GM12878 (cell line): ENCODE results near the gene DPAGT1. TPM values are rescaled to one million over a fixed set of nuclear protein-coding genes. Genes with fewer than 3 reads are reported as not detected.

Experiments used
- ATAC-seq: fragments of 200-7000 bp; cut with Tn5 transposase; 3 replicates; pipeline ENCODE4 v1.9.1; 2020; ENCODE audit warnings: mild to moderate bottlenecking, moderate library complexity
- BruUV-seq: library from RNA; stranded (reverse); fragments of 400-500 nt; replicated peaks from 2 replicates; lab custom pipeline; 2021; lab: Mats Ljungman, UMichigan
- CTCF ChIA-PET: fragments of 300-600 bp; sonication (Branson Sonifier 250); formaldehyde crosslinking; extraction: SDS; loops from one replicate; lab custom pipeline; 2021; ENCODE audit warnings: inconsistent platforms; lab: Yijun Ruan, JAX
- POLR2A ChIA-PET: fragments of 350-600 bp; formaldehyde crosslinking; extraction: SDS; loops from one replicate; lab custom pipeline; 2021; ENCODE audit warnings: inconsistent platforms; lab: Charles Lee
- RAD21 ChIA-PET: fragments of 300-600 bp; sonication (Branson Sonifier 250); formaldehyde crosslinking; loops from one replicate; lab custom pipeline; 2023; ENCODE audit warnings: antibody characterized with exemption; ENCODE audit not compliant: unreplicated experiment; lab: Charles Lee
- SMC1A ChIA-PET: fragments of 300-600 bp; sonication (Branson Sonifier 250); formaldehyde crosslinking; loops from one replicate; lab custom pipeline; 2023; ENCODE audit not compliant: unreplicated experiment, uncharacterized antibody; lab: Charles Lee
- DNase-seq: peaks from one replicate; pipeline ENCODE4 v3.0.0-alpha.2; 2011; ENCODE audit warnings: low read depth, low spot score
- FAIRE-seq: peaks from 3 replicates; lab custom pipeline; 2011; peaks lifted over from hg19 to GRCh38; lab: Jason Lieb, UNC
- H2AFZ ChIP-seq: 2 replicates; pipeline ENCODE4 v1.6.0; 2011; ENCODE audit warnings: low read depth, low read length, control low read depth; ENCODE audit not compliant: control insufficient read depth
- H3K27ac ChIP-seq: 2 replicates; pipeline ENCODE4 v1.5.1; 2011; ENCODE audit warnings: control low read depth; ENCODE audit not compliant: control insufficient read depth, insufficient read depth
- H3K27me3 ChIP-seq, 2 experiments: replicated peaks in 1 of 2; 2 replicates each; pipeline versions ENCODE4 v1.6.0 to v1.6.1; 2011; ENCODE audit warnings: low read length in 1 of 2; ENCODE audit not compliant: control insufficient read depth in 2 of 2, insufficient read depth in 2 of 2
- H3K36me3 ChIP-seq, 2 experiments: 2 replicates each; pipeline ENCODE4 v1.5.1; 2011; ENCODE audit warnings: low read length in 1 of 2; ENCODE audit not compliant: control insufficient read depth in 2 of 2, insufficient read depth in 2 of 2
- H3K4me1 ChIP-seq: 2 replicates; pipeline ENCODE4 v1.6.1; 2011; ENCODE audit warnings: mild to moderate bottlenecking, low read length, moderate library complexity, mixed read lengths; ENCODE audit not compliant: control insufficient read depth, insufficient read depth
- H3K4me2 ChIP-seq: 2 replicates; pipeline ENCODE4 v1.6.0; 2011; ENCODE audit warnings: control low read depth; ENCODE audit not compliant: control insufficient read depth, insufficient read depth
- H3K4me3 ChIP-seq: fragments of 200-600 bp; sonication (generic); 2 replicates; pipeline ENCODE4 v1.5.1; 2016
- H3K79me2 ChIP-seq: 2 replicates; pipeline ENCODE4 v1.6.0; 2011; ENCODE audit warnings: low read length; ENCODE audit not compliant: control insufficient read depth, insufficient read depth
- H3K9ac ChIP-seq: 2 replicates; pipeline ENCODE4 v1.8.0; 2011; ENCODE audit warnings: low read length, control low read depth, mixed read lengths; ENCODE audit not compliant: control insufficient read depth, insufficient read depth
- H3K9me3 ChIP-seq: replicated peaks from 3 replicates; pipeline ENCODE4 v1.5.1; 2011; ENCODE audit warnings: mild to moderate bottlenecking, low read length; ENCODE audit not compliant: control insufficient read depth, insufficient read depth
- H4K20me1 ChIP-seq: 2 replicates; pipeline ENCODE4 v1.6.0; 2011; ENCODE audit not compliant: control insufficient read depth, insufficient read depth
- ASH2L ChIP-seq: fragments of 300-600, 200-600 bp; sonication (generic); IDR thresholded peaks from 2 replicates; pipeline ENCODE4 v1.6.1; 2017; ENCODE audit warnings: low read depth, mild to moderate bottlenecking, borderline replicate concordance
- EGR1 ChIP-seq, 2 experiments: IDR thresholded peaks; 1 replicate in 1 of 2; 2 replicates in 1 of 2; pipeline ENCODE4 v1.6.1; 2011 to 2012; ENCODE audit warnings: low read depth in 2 of 2, low read length in 2 of 2, borderline replicate concordance in 1 of 2, mild to moderate bottlenecking in 1 of 2, moderate library complexity in 1 of 2
- EZH2 ChIP-seq: IDR thresholded peaks from 2 replicates; pipeline ENCODE4 v1.6.1; 2012; ENCODE audit warnings: low read depth, mild to moderate bottlenecking, control low read depth, inconsistent platforms, low read length, borderline replicate concordance; ENCODE audit not compliant: control insufficient read depth
- NRF1 ChIP-seq: conservative IDR thresholded peaks from 2 replicates; pipeline ENCODE4 v1.6.1; 2011; ENCODE audit warnings: mild to moderate bottlenecking, low read depth, low read length, improper control_type of control experiment
- POU2F2 ChIP-seq: IDR thresholded peaks from 3 replicates; pipeline ENCODE4 v1.6.1; 2011; ENCODE audit warnings: low read depth, mild to moderate bottlenecking, low read length, borderline replicate concordance
- RFX5 ChIP-seq: IDR thresholded peaks from 2 replicates; pipeline ENCODE4 v1.6.1; 2011; ENCODE audit warnings: low read depth, low read length, improper control_type of control experiment
- SIN3A ChIP-seq: IDR thresholded peaks from 2 replicates; pipeline ENCODE4 v1.6.1; 2012; ENCODE audit warnings: low read depth, low read length, improper control_type of control experiment
- SP1 ChIP-seq: IDR thresholded peaks from one replicate; pipeline ENCODE4 v1.6.1; 2011; ENCODE audit warnings: low read depth, low read length
- ZZZ3 ChIP-seq: IDR thresholded peaks from 2 replicates; pipeline ENCODE4 v1.6.1; 2011; ENCODE audit warnings: low read depth; ENCODE audit not compliant: control insufficient read depth, insufficient read length
- WGBS: methylation state at CpG from one replicate; pipeline ENCODE4 v1.1.6; 2016; ENCODE audit warnings: low lambda C conversion rate; ENCODE audit not compliant: insufficient replicate concordance, insufficient coverage; ENCODE audit errors: missing lambda C conversion rate; 5-methylcytosine and 5-hydroxymethylcytosine counted together
- in situ Hi-C: fragments of 300-500 bp; cut with MboI; formaldehyde crosslinking; loops from 9 replicates; pipeline ENCODE4 v1.14.3; 2018; ENCODE audit warnings: mixed read lengths
- intact Hi-C: fragments of 100-400 bp; cut with micrococcal nuclease; formaldehyde crosslinking; loops from one replicate; pipeline ENCODE4 v1.14.2; 2022; ENCODE audit not compliant: unreplicated experiment
- polyA plus RNA-seq, 11 experiments: library from polyadenylated mRNA; depleted of rRNA in 4 of 11; unstranded in 6 of 11; stranded (reverse) in 5 of 11; fragments of >200 nt; fragmentation: Nextera tagmentation in 4 of 11; fragmentation: Illumina TruSeq in 1 of 11; extraction: Ambion mirVana in 4 of 11; extraction: Trizol in 1 of 11; gene quantifications; 1 replicate in 1 of 11; 2 replicates in 10 of 11; pipeline versions ENCODE4 v1.2.1 to v1.2.3, GENCODE V29; 2011 to 2016; ENCODE audit warnings: inconsistent platforms in 2 of 11, missing spikeins in 2 of 11, low read depth in 1 of 11
- total RNA-seq, 4 experiments: library from RNA; depleted of rRNA in 3 of 4; stranded (reverse); fragments of >200 nt in 3 of 4; fragmentation: Illumina TruSeq in 1 of 4; extraction: Trizol in 1 of 4; gene quantifications; 2 replicates each; pipeline versions ENCODE4 v1.2.1 to v1.2.3, GENCODE V29; 2013 to 2021

DPAGT1 gene
- total and polyA plus RNA-seq, 10 of the 15 experiments (the other 5 are each of a cell fraction or from before 2014, with no cell fraction given), result 20.5 to 95.6 (median 54.3) TPM

GRCh38 chr11:119116601-119117000, 14.9 kb upstream of the DPAGT1 start:
- Histone ChIP-seq H3K4me3 (no peak overlapping the region), H3K9me3 (no peaks in the 10 kb centered on the region), H3K27ac (no peak overlapping the region), H3K4me1 (peaks cover 7% of the 10 kb centered on the region), H3K9ac (no peak overlapping the region), H3K27me3 (no peaks in the 10 kb centered on the region), H3K79me2 (peaks cover 3% of the 10 kb centered on the region), H3K4me2 (no peak overlapping the region), H2AFZ (no peak overlapping the region), H4K20me1 (no peaks in the 10 kb centered on the region), H3K36me3 (peaks cover 10 to 16% of the 10 kb centered on the region in 2 experiments)
- TF ChIP-seq RFX5 (no peak), SIN3A (no peak), ZZZ3 (no peak), EZH2 (no peak), SP1 (no peak), NRF1 (no peak), EGR1 (IDR thresholded peaks at IDR 0.05; ENCODE audit: borderline replicate concordance in 1 of 2, low read depth in 2 of 2, low read length in 2 of 2) (no peak), ASH2L (no peak), POU2F2 (no peak)
- DNase-seq, result no peak
- ChIA-PET CTCF (interaction anchor here (0.8 kb wide), 1 partner anchor 17 kb away, joined by 3 read pairs; no protein-coding TSS in a partner anchor), RAD21 (no interaction called here), POLR2A (no interaction called here), SMC1A (no interaction called here)
- intact Hi-C loops, result no loop called here
- no peak for FAIRE-seq
- BruUV-seq, result no TSS peak
- 83% methylated on average over 5 of the region's 5 CpGs for WGBS
- in situ Hi-C loops, result no loop called here
- no peak for ATAC-seq
